ENCODE data around the gene AGPAT2.

The AGPAT2 gene

DNA sequence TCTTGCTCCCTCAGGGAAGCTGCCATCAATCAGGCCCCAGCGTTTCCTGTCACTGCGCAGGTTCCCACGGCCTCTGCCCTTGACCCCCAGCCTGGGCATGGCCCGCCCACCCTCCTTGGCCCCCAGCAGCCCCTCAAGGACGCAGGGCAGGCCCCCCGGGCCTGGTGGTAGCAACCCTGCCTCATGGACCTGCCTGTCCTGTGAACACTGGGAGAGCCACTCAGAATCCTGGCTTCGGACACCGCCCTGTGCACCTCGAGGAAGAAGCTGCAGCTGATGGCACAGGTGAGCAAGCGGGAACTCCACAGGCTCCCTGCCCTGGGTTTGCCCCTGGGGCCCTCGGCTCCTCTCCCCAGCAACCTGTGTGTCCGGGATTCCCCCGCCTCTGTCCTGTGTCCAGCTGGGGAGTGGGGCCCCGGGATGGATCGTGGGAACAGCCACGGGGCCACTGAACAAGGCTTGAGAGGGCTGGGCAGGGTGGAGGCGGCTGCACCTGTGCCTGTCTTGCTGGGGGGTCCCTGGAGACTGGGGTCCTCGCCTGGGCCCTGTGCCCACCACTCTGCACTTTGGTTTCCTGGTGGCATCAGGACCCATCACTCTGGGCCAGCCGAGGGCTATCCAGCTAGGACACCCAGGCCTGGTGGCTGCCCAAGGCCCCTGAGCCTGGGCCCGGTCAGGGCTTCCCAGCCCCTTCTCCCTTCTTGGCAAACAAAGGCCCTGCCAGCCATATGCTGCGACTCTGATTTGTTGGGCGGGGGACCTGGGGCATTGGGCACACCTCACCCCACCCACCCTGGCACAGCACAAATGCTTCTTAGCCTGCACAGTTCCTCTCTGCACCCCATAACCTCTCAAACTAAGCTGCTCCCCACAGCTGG is 58.0 kb downstream of the AGPAT2 start:
- no peaks in the 10 kb centered on the region for H4K20me1 ChIP-seq (ENCODE audit: control insufficient read depth, insufficient read depth, low read depth, low read length)
- H3K27ac ChIP-seq (ENCODE audit: low read depth, low read length) = no peak overlapping the region

DNA sequence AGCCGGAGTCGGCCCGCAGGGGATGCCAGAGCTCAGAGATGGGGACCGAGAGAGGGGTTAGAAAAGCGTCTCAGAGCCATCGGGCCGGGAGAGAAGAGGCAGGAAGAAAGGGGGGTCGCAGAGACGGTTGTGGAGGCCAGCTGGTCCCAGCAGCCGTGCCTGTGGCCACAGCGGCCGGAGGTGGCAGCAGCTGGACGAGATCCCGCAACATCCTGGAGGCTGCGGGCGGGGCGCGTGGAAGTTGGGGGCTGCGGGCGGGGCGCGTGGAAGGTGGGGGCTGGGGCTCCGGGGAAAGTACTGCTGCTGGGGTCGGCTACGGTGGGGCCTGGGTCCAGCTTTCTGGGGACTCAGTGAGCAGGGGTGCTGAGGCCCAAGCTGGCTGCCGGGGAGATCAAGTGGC is 59.0 kb downstream of the AGPAT2 start:
- H3K27ac ChIP-seq (ENCODE audit: low read depth, low read length) = no peak overlapping the region
- TF ChIP-seq EZH2phosphoT487 (IDR thresholded peaks at IDR 0.05; ENCODE audit: borderline replicate concordance, low read length) = no peak
- TF ChIP-seq, protein P1, sequence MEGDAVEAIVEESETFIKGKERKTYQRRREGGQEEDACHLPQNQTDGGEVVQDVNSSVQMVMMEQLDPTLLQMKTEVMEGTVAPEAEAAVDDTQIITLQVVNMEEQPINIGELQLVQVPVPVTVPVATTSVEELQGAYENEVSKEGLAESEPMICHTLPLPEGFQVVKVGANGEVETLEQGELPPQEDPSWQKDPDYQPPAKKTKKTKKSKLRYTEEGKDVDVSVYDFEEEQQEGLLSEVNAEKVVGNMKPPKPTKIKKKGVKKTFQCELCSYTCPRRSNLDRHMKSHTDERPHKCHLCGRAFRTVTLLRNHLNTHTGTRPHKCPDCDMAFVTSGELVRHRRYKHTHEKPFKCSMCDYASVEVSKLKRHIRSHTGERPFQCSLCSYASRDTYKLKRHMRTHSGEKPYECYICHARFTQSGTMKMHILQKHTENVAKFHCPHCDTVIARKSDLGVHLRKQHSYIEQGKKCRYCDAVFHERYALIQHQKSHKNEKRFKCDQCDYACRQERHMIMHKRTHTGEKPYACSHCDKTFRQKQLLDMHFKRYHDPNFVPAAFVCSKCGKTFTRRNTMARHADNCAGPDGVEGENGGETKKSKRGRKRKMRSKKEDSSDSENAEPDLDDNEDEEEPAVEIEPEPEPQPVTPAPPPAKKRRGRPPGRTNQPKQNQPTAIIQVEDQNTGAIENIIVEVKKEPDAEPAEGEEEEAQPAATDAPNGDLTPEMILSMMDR (IDR thresholded peaks at IDR 0.05; ENCODE audit: low read depth, low read length, poor library complexity, severe bottlenecking) = no peak
- no peak overlapping the region for H3K4me2 ChIP-seq (ENCODE audit: low read length)

More for the DNA sequence above, 58.0 kb downstream of the AGPAT2 start:
- TF ChIP-seq, protein P1 (IDR thresholded peaks at IDR 0.05; ENCODE audit: low read depth, low read length, poor library complexity, severe bottlenecking) = no peak
- no peak for TF ChIP-seq EZH2phosphoT487 (IDR thresholded peaks at IDR 0.05; ENCODE audit: borderline replicate concordance, low read length)
- no peak overlapping the region for H3K4me3 ChIP-seq (ENCODE audit: low read length)
- no peaks in the 10 kb centered on the region for H3K79me2 ChIP-seq (ENCODE audit: control insufficient read depth, low read length)
- peaks cover 7% of the 10 kb centered on the region; the same call in 1 of the 2 replicates for H3K9me3 ChIP-seq (ENCODE audit: control insufficient read depth, insufficient read depth, low read length)
- no peaks in the 10 kb centered on the region for H3K36me3 ChIP-seq (ENCODE audit: control insufficient read depth, low read length)
- H3K4me2 ChIP-seq (ENCODE audit: low read length) = no peak overlapping the region
- no peaks in the 10 kb centered on the region for H3K27me3 ChIP-seq (ENCODE audit: control insufficient read depth, low read length)
- no peaks in the 10 kb centered on the region for H3K9me2 ChIP-seq (replicated peaks; ENCODE audit: control insufficient read depth, low read length)
- no peaks in the 10 kb centered on the region for H3K4me1 ChIP-seq (ENCODE audit: control insufficient read depth, low read length)
- peaks cover 5% of the 10 kb centered on the region for H3F3A ChIP-seq (ENCODE audit: control insufficient read depth, insufficient read depth)

DNA sequence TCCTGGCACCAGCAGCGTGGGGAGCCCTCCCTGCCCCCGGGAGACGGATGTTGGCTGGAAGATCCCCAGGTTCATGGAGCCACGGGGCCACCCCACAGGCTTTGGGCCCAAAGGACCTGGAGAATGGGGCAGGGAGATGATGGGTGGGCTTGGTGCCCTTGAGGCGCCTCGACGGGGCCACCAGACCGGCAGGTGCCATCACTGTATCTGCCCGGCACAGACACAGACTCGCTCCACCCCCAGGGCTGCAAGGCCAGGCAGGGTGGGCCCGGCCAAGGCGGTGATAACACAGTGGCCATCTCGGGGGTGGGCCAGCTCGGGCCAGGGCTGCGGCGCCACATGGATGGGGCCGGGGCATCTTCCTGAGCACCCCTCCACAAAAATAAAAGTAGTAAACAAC is 59.6 kb downstream of the AGPAT2 start:
- peaks cover 7% of the 10 kb centered on the region; the same call in 1 of the 2 replicates for H3K9me3 ChIP-seq (ENCODE audit: control insufficient read depth, insufficient read depth, low read length)
- H3K79me2 ChIP-seq (ENCODE audit: control insufficient read depth, low read length) = no peaks in the 10 kb centered on the region
- no peak overlapping the region for H3K27ac ChIP-seq (ENCODE audit: low read depth, low read length)
- no peak for TF ChIP-seq EZH2phosphoT487 (IDR thresholded peaks at IDR 0.05; ENCODE audit: borderline replicate concordance, low read length)
- TF ChIP-seq, protein P1 (IDR thresholded peaks at IDR 0.05; ENCODE audit: low read depth, low read length, poor library complexity, severe bottlenecking) = no peak
- no peaks in the 10 kb centered on the region for H3K36me3 ChIP-seq (ENCODE audit: control insufficient read depth, low read length)
- peaks cover 5% of the 10 kb centered on the region for H3F3A ChIP-seq (ENCODE audit: control insufficient read depth, insufficient read depth)
- H4K20me1 ChIP-seq (ENCODE audit: control insufficient read depth, insufficient read depth, low read depth, low read length) = no peaks in the 10 kb centered on the region
- H3K4me3 ChIP-seq (ENCODE audit: low read length) = no peak overlapping the region
- H3K4me1 ChIP-seq (ENCODE audit: control insufficient read depth, low read length) = no peaks in the 10 kb centered on the region
- H3K4me2 ChIP-seq (ENCODE audit: low read length) = no peak overlapping the region
- no peaks in the 10 kb centered on the region for H3K27me3 ChIP-seq (ENCODE audit: control insufficient read depth, low read length)
- H3K9me2 ChIP-seq (replicated peaks; ENCODE audit: control insufficient read depth, low read length) = no peaks in the 10 kb centered on the region

More for the DNA sequence above, 59.0 kb downstream of the AGPAT2 start:
- no peaks in the 10 kb centered on the region for H3K79me2 ChIP-seq (ENCODE audit: control insufficient read depth, low read length)
- no peaks in the 10 kb centered on the region for H3K36me3 ChIP-seq (ENCODE audit: control insufficient read depth, low read length)
- H3K9me3 ChIP-seq (ENCODE audit: control insufficient read depth, insufficient read depth, low read length) = peaks cover 7% of the 10 kb centered on the region; the same call in 1 of the 2 replicates
- H3K4me3 ChIP-seq (ENCODE audit: low read length) = no peak overlapping the region
- H4K20me1 ChIP-seq (ENCODE audit: control insufficient read depth, insufficient read depth, low read depth, low read length) = no peaks in the 10 kb centered on the region
- no peaks in the 10 kb centered on the region for H3K4me1 ChIP-seq (ENCODE audit: control insufficient read depth, low read length)
- no peaks in the 10 kb centered on the region for H3K9me2 ChIP-seq (replicated peaks; ENCODE audit: control insufficient read depth, low read length)
- H3F3A ChIP-seq (ENCODE audit: control insufficient read depth, insufficient read depth) = peaks cover 5% of the 10 kb centered on the region
- H3K27me3 ChIP-seq (ENCODE audit: control insufficient read depth, low read length) = no peaks in the 10 kb centered on the region
